Uterus (tissue), 4 donors: ENCODE data around the gene LPCAT3. TPM values are rescaled to one million over a fixed set of nuclear protein-coding genes. Genes with fewer than 3 reads are reported as not detected.

ENCODE experiments used
- DNase-seq, 2 donors: peaks; one replicate each; pipeline ENCODE4 v3.0.0-alpha.2; 2019 to 2020
- H3K27ac ChIP-seq, 2 donors: fragments of 200-600 bp; sonication (generic); 1 replicate in 1 of 2; 2 replicates in 1 of 2; pipeline ENCODE4 v1.5.1; 2016 to 2018
- H3K27me3 ChIP-seq, 2 donors: fragments of 200-600 bp; sonication (generic); one replicate each; pipeline ENCODE4 v1.5.1; 2018 to 2019; ENCODE audit warnings: control low read depth in 1 of 2
- H3K36me3 ChIP-seq, 2 donors: fragments of 200-600 bp; sonication (generic); one replicate each; pipeline ENCODE4 v1.5.1; 2019; ENCODE audit warnings: control low read depth in 1 of 2
- H3K4me1 ChIP-seq, 2 donors: fragments of 200-600 bp; sonication (generic); one replicate each; pipeline ENCODE4 v1.5.1; 2018 to 2019; ENCODE audit warnings: control low read depth in 1 of 2
- H3K4me3 ChIP-seq, 2 donors: fragments of 200-600 bp; sonication (generic); 1 replicate in 1 of 2; 2 replicates in 1 of 2; pipeline ENCODE4 v1.5.1; 2018 to 2019; ENCODE audit warnings: mild to moderate bottlenecking in 1 of 2
- H3K9me3 ChIP-seq, 2 donors: fragments of 200-600 bp; sonication (generic); one replicate each; pipeline ENCODE4 v1.5.1; 2019; ENCODE audit warnings: control low read depth in 1 of 2
- POLR2A ChIP-seq, 2 donors: fragments of 450-650 bp; IDR thresholded peaks; one replicate each; pipeline ENCODE4 v1.6.1; 2016; ENCODE audit warnings: antibody characterized with exemption in 2 of 2, mild to moderate bottlenecking in 1 of 2, moderate library complexity in 1 of 2
- intact Hi-C: fragments of 100-400 bp; cut with DNase I; formaldehyde crosslinking; loops from one replicate; pipeline ENCODE4 v1.15.1; 2023; ENCODE audit warnings: low total_unique reads
- total RNA-seq, 4 donors: library from RNA; depleted of rRNA in 3 of 4; stranded (reverse); fragments of >200 nt in 3 of 4; gene quantifications; one replicate each; pipeline versions ENCODE4 v1.1.0 to v1.2.4, GENCODE V29; 2014 to 2023
- TF ChIP-seq, protein P1 (sequence below), 4 experiments: fragments of 200-600 bp in 2 of 4; fragments of 450-650 bp in 2 of 4; sonication (generic) in 2 of 4; IDR thresholded peaks; one replicate each; pipeline ENCODE4 v1.5.1; 2016 to 2019; ENCODE audit warnings: antibody characterized with exemption in 4 of 4, mild to moderate bottlenecking in 2 of 4, moderate library complexity in 1 of 4
- donor health status: DM: yes; HTN: yes; CAD: no.

Gene LPCAT3
- total RNA-seq, 4 donors from 2014 or later: 10.2 to 45.1 (median 17.1) TPM

DNA sequence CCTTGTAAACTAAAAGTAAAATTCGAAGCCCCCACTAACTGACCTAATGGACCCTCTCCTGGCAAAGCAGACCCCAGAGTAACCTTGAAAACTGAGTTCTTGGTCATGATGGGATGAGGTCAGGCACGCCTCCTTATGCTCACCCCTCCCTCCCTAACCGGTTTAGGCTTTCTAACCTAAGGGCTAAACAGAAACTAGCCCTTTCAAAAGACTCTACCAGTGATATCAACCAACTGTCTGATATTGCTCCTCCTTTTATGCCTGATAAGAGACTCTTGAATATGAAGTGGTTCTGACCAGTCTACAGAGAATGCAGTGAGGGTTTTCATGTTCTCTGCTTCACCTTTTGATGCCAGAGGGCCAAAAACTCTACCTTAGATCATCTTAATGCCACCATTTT is 4.8 kb upstream of the LPCAT3 start:
- Histone ChIP-seq H3K27ac (no peak overlapping the region), H3K27me3 (no peaks in the 10 kb centered on the region), H3K36me3 (no peaks in the 10 kb centered on the region), H3K4me1 (no peaks in the 10 kb centered on the region), H3K9me3 (no peaks in the 10 kb centered on the region), H3K4me3 (no peak overlapping the region)
- TF ChIP-seq, protein P1, sequence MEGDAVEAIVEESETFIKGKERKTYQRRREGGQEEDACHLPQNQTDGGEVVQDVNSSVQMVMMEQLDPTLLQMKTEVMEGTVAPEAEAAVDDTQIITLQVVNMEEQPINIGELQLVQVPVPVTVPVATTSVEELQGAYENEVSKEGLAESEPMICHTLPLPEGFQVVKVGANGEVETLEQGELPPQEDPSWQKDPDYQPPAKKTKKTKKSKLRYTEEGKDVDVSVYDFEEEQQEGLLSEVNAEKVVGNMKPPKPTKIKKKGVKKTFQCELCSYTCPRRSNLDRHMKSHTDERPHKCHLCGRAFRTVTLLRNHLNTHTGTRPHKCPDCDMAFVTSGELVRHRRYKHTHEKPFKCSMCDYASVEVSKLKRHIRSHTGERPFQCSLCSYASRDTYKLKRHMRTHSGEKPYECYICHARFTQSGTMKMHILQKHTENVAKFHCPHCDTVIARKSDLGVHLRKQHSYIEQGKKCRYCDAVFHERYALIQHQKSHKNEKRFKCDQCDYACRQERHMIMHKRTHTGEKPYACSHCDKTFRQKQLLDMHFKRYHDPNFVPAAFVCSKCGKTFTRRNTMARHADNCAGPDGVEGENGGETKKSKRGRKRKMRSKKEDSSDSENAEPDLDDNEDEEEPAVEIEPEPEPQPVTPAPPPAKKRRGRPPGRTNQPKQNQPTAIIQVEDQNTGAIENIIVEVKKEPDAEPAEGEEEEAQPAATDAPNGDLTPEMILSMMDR (IDR thresholded peaks at IDR 0.05): no peak
- no peak for TF ChIP-seq POLR2A (IDR thresholded peaks at IDR 0.05)
- intact Hi-C loops: no loop called here
- DNase-seq: no peak

DNA sequence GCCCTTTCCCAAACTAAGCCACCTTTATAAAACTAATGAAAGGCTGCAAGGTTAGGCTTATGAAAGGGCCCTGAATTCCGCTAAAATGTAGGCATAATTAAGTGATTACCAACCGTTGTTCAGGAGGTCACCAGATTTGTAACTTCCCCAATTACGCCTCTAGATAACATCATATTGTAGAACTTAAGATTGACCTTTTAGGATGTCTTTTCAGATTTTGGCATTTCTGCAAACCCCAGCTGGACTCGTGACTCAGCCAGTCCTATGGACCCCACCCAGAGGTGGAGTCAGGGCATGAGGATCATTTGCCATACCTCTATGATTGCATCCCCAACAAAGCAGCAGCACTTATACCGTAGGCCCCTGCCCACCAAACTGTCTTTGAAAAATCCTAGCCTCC is 3.7 kb upstream of the LPCAT3 start:
- no peak for TF ChIP-seq POLR2A (IDR thresholded peaks at IDR 0.05)
- TF ChIP-seq, protein P1 (IDR thresholded peaks at IDR 0.05): no peak
- H3K4me1 ChIP-seq: no peaks in the 10 kb centered on the region
- H3K27me3 ChIP-seq: no peaks in the 10 kb centered on the region
- no peaks in the 10 kb centered on the region for H3K9me3 ChIP-seq
- no peaks in the 10 kb centered on the region for H3K36me3 ChIP-seq
- no peak overlapping the region for H3K27ac ChIP-seq
- DNase-seq: no peak
- intact Hi-C loops: no loop called here
- no peak overlapping the region for H3K4me3 ChIP-seq

DNA sequence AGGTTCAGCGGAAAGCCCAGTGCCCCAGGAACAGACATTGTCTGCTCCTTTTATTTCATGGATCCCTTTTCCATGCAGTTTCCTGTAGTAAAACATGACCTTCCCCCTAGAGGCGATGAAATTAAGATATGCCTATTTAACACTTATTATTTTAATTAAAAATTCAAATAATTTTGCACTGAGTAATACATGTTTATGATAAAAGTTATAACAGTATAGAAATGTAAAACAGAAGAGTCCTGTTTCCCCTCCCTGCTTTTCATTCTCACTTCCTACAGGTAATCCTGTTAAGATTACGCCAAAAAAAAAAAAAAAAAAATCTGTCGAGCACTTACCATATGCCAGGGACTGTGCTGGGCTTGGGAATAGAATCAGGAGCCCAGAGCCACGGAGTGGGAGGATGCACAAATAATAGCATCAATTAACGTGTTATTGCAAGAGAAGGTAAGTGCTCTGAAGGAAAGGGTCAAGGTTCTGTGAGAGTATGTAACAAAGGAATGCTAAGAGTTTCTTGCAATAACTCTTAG is 830 bp upstream of the LPCAT3 start:
- intact Hi-C loops: no loop called here
- TF ChIP-seq, protein P1 (IDR thresholded peaks at IDR 0.05): no peak
- no peak for TF ChIP-seq POLR2A (IDR thresholded peaks at IDR 0.05)
- H3K36me3 ChIP-seq: no peaks in the 10 kb centered on the region
- H3K9me3 ChIP-seq: no peaks in the 10 kb centered on the region
- H3K27me3 ChIP-seq: no peaks in the 10 kb centered on the region
- H3K4me3 ChIP-seq: peak overlapping the region; percentile 73 to 92
- peak overlapping the region; percentile 84 to 96 for H3K27ac ChIP-seq
- H3K4me1 ChIP-seq: no peaks in the 10 kb centered on the region
- DNase-seq: no peak

DNA sequence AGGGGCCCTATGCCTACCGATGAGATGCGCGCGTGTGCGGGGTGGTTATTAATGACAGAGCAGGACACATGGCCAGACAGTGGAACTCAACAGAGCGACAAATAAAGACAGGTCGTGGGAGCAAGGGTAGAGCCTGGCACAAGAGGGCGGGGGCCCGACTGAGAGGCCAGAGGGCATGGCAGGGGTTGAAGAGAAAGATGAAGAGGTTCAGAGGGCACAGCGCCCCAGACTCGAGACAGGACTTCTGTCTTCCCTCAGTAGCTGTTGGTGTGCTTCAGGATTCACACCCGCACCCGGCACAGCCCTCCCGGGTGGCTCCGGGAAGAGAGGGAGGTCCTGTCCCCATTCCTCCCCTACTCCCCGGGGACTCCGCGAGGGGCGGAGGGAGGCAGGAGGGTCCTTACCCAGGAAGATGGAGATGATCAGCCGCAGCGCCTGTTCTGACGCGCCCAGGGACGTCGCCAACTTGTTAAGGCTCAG is 366 bp downstream of the LPCAT3 start:
- H3K9me3 ChIP-seq: no peaks in the 10 kb centered on the region
- intact Hi-C loops: no loop called here
- H3K36me3 ChIP-seq: no peaks in the 10 kb centered on the region
- H3K4me1 ChIP-seq: no peaks in the 10 kb centered on the region
- TF ChIP-seq POLR2A (IDR thresholded peaks at IDR 0.05): no peak
- TF ChIP-seq, protein P1 (IDR thresholded peaks at IDR 0.05): no peak
- peak overlapping the region; percentile 73 to 92 for H3K4me3 ChIP-seq
- peak overlapping the region; percentile 84 to 96 for H3K27ac ChIP-seq
- no peaks in the 10 kb centered on the region for H3K27me3 ChIP-seq
- DNase-seq: no peak

DNA sequence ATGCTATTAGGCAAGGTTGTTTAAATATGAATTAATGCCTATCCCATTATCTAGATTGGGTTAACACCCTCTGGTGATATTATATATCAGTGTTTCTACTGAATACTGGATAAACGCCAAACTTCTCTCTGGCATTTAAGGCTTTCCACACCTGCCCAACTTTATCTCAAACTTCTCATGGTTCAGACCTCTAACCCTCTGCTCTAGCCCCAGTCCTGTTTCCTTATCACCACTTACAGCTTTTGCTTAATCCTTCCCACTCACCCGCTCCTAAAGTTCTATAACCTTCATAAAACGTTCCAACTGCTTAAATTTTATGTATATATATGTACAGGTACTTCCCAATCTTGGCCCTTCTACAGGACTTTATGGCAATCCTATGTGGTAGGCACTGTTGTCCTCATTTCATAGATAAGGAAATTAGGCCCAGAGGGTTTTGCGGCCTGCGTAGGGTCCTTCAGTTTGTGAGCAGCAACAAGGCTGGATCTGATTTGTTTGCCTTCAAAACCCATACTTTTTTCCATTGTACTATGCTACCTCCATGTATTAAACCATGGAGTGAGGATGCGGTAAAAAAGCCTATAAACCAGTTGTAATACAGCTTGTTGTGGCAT is 1.2 kb downstream of the LPCAT3 start:
- intact Hi-C loops: no loop called here
- Histone ChIP-seq H3K27ac (peak overlapping the region; percentile 84 to 96), H3K4me3 (peak overlapping the region in 1 of 2 donors; percentile 73)

More for the DNA sequence above, 1.2 kb downstream of the LPCAT3 start:
- H3K9me3 ChIP-seq: no peaks in the 10 kb centered on the region
- no peak for DNase-seq
- no peaks in the 10 kb centered on the region for H3K4me1 ChIP-seq
- H3K27me3 ChIP-seq: no peaks in the 10 kb centered on the region
- no peaks in the 10 kb centered on the region for H3K36me3 ChIP-seq
- TF ChIP-seq, protein P1 (IDR thresholded peaks at IDR 0.05): no peak
- no peak for TF ChIP-seq POLR2A (IDR thresholded peaks at IDR 0.05)
